Mesothelial cell of epicardium (in vitro differentiated cells): ENCODE results near the gene NANOS3. TPM values are rescaled to one million over a fixed set of nuclear protein-coding genes. Genes with fewer than 3 reads are reported as not detected.
"Not testable (repeated sequence)": the region's sequence is repeated elsewhere in the genome, so short reads cannot be mapped to it uniquely, and the experiment has no call there.

Experiments
- DNase-seq, 2 experiments: peaks; one replicate each; pipeline ENCODE4 v3.0.0; 2021; ENCODE audit warnings: low spot score in 2 of 2; ENCODE audit not compliant: unreplicated experiment in 2 of 2
- H3K27ac Mint-ChIP-seq: 2 replicates; pipeline ENCODE4 v1.8.0; 2021; ENCODE audit warnings: mixed read lengths
- H3K27me3 Mint-ChIP-seq: 2 replicates; pipeline ENCODE4 v1.8.0; 2021; ENCODE audit warnings: low read depth, mixed read lengths
- H3K36me3 Mint-ChIP-seq: 2 replicates; pipeline ENCODE4 v1.8.0; 2021; ENCODE audit warnings: mixed read lengths
- H3K4me1 Mint-ChIP-seq: 2 replicates; pipeline ENCODE4 v1.8.0; 2021; ENCODE audit warnings: mixed read lengths
- H3K4me3 Mint-ChIP-seq: 2 replicates; pipeline ENCODE4 v1.8.0; 2021; ENCODE audit warnings: mild to moderate bottlenecking, moderate library complexity, mixed read lengths
- H3K9me3 Mint-ChIP-seq: 2 replicates; pipeline ENCODE4 v1.8.0; 2021; ENCODE audit warnings: mixed read lengths
- total RNA-seq: library from RNA; stranded (reverse); gene quantifications from 3 replicates; pipeline ENCODE4 v1.2.1, GENCODE V29; 2021
- TF ChIP-seq, protein P1 (sequence below): fragments of 200-600 bp; sonication (generic); IDR thresholded peaks from one replicate; pipeline ENCODE4 v1.5.0; 2021; ENCODE audit warnings: antibody characterized with exemption; ENCODE audit not compliant: unreplicated experiment

Gene NANOS3
- total RNA-seq, 1 donor from 2014 or later, result 8.2 TPM

GRCh38 chr19:13850910-13851733 lies 25.8 kb upstream of the NANOS3 start:
- peak in 1 of 2 experiments; percentile 70 for DNase-seq
- Mint-ChIP-seq H3K4me1 (peaks cover 29% of the 10 kb centered on the region), H3K36me3 (no peaks in the 10 kb centered on the region), H3K27ac (peak overlapping the region; percentile 99), H3K4me3 (peak overlapping the region; percentile 48), H3K27me3 (no peaks in the 10 kb centered on the region), H3K9me3 (no peaks in the 10 kb centered on the region)
- TF ChIP-seq, protein P1, sequence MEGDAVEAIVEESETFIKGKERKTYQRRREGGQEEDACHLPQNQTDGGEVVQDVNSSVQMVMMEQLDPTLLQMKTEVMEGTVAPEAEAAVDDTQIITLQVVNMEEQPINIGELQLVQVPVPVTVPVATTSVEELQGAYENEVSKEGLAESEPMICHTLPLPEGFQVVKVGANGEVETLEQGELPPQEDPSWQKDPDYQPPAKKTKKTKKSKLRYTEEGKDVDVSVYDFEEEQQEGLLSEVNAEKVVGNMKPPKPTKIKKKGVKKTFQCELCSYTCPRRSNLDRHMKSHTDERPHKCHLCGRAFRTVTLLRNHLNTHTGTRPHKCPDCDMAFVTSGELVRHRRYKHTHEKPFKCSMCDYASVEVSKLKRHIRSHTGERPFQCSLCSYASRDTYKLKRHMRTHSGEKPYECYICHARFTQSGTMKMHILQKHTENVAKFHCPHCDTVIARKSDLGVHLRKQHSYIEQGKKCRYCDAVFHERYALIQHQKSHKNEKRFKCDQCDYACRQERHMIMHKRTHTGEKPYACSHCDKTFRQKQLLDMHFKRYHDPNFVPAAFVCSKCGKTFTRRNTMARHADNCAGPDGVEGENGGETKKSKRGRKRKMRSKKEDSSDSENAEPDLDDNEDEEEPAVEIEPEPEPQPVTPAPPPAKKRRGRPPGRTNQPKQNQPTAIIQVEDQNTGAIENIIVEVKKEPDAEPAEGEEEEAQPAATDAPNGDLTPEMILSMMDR, result no peak

GRCh38 chr19:13851734-13852114 lies 25.2 kb upstream of the NANOS3 start:
- peaks cover 26% of the 10 kb centered on the region for H3K4me1 Mint-ChIP-seq
- not testable (repeated sequence) for H3K9me3 Mint-ChIP-seq, H3K27me3 Mint-ChIP-seq, H3K4me3 Mint-ChIP-seq, DNase-seq, H3K36me3 Mint-ChIP-seq
- peak overlapping the region; percentile 99 for H3K27ac Mint-ChIP-seq

DNA sequence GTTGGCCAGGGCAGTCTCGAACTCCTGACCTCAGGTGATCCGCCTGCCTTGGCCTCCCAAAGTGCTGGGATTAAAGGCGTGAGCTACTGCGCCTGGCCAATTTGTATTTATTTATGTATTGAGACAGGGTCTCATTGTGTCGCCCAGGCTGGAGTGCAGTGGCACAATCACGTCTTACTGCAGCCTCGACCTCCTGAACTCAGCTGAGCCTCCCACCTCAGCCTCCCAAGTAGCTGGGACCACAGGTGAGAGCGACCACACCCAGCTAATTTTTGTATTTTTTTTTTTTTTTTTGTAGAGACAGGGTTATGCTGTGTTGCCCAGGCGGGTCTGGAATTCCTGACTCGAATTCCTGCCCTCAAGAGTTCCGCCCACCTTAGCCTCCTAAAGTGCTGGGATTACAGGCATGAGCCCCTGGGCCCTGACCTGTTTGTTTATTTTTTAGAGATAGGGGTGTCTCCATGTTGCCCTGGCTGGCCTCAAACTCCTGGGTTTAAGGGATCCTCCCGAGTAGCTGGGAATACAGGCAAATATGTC lies 24.7 kb upstream of the NANOS3 start:
- Mint-ChIP-seq H3K4me1 (peaks cover 24% of the 10 kb centered on the region), H3K27ac (peak overlapping the region; percentile 16)
- H3K27me3 Mint-ChIP-seq, DNase-seq, H3K9me3 Mint-ChIP-seq, H3K36me3 Mint-ChIP-seq, H3K4me3 Mint-ChIP-seq: not testable (repeated sequence)

DNA sequence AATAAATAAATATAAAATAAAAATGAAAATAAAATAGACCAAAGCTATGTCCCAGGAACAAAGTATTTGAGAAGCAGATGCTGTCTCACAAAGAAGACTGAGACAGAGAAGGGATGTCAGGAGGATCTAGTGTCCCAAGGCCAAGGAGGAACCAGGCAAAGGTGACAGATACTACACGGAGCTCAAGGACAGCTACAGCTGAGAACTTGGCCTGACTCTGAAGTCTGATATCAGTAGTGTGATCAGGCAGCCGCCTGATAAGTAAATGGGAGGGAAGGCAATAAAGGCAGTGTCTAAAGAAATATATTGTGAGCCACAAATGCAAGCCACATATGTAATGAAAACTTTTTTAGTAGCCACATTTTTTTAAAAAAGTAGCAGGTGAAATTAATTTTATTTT lies 20.4 kb upstream of the NANOS3 start:
- H3K27ac Mint-ChIP-seq, result peak overlapping the region; percentile 75
- DNase-seq, result no peak
- TF ChIP-seq, protein P1, result no peak
- no peaks in the 10 kb centered on the region for H3K36me3 Mint-ChIP-seq
- H3K4me3 Mint-ChIP-seq, result no peak overlapping the region
- no peaks in the 10 kb centered on the region for H3K9me3 Mint-ChIP-seq
- H3K4me1 Mint-ChIP-seq, result peaks cover 16% of the 10 kb centered on the region
- no peaks in the 10 kb centered on the region for H3K27me3 Mint-ChIP-seq

GRCh38 chr19:13859361-13859880 lies 17.5 kb upstream of the NANOS3 start:
- Mint-ChIP-seq H3K36me3 (no peaks in the 10 kb centered on the region), H3K4me1 (peaks cover 28% of the 10 kb centered on the region), H3K4me3 (no peak overlapping the region), H3K27ac (peak overlapping the region; percentile 2), H3K27me3 (no peaks in the 10 kb centered on the region), H3K9me3 (no peaks in the 10 kb centered on the region)
- TF ChIP-seq, protein P1, result no peak
- no peak for DNase-seq

- Mint-ChIP-seq H3K27ac (peak overlapping the region; percentile 95), H3K4me3 (no peak overlapping the region), H3K27me3 (no peaks in the 10 kb centered on the region), H3K4me1 (peaks cover 31% of the 10 kb centered on the region), H3K9me3 (no peaks in the 10 kb centered on the region), H3K36me3 (no peaks in the 10 kb centered on the region)
- DNase-seq, result no peak
- TF ChIP-seq, protein P1, result no peak
Observed at GRCh38 chr19:13860679-13861391, 16.1 kb upstream of the NANOS3 start.
